Astrocyte (in vitro differentiated cells and primary cell): ENCODE results near the gene FHIT. TPM values are rescaled to one million over a fixed set of nuclear protein-coding genes. Genes with fewer than 3 reads are reported as not detected.

Experiments used
- DNase-seq: peaks from one replicate; pipeline ENCODE4 v3.0.0-alpha.2; 2010; ENCODE audit warnings: low read depth
- FAIRE-seq: peaks from 2 replicates; lab custom pipeline; 2011; peaks lifted over from hg19 to GRCh38; lab: Jason Lieb, UNC
- H2AFZ ChIP-seq: 2 replicates; pipeline ENCODE4 v1.6.0; 2012; ENCODE audit warnings: low read depth, low read length, inconsistent platforms
- H3K27ac ChIP-seq: 2 replicates; pipeline ENCODE4 v1.5.1; 2011; ENCODE audit warnings: low read depth, low read length, inconsistent platforms
- H3K27me3 ChIP-seq: 2 replicates; pipeline ENCODE4 v1.6.0; 2011; ENCODE audit warnings: low read length, inconsistent platforms; ENCODE audit not compliant: insufficient read depth
- H3K36me3 ChIP-seq: 2 replicates; pipeline ENCODE4 v1.5.1; 2011; ENCODE audit warnings: low read length, inconsistent platforms; ENCODE audit not compliant: insufficient read depth
- H3K4me1 ChIP-seq: 2 replicates; pipeline ENCODE4 v1.5.1; 2011; ENCODE audit warnings: low read length, inconsistent platforms; ENCODE audit not compliant: insufficient read depth
- H3K4me2 ChIP-seq: 2 replicates; pipeline ENCODE4 v1.6.0; 2012; ENCODE audit warnings: low read length, inconsistent platforms
- H3K4me3 ChIP-seq: 2 replicates; pipeline ENCODE4 v1.5.1; 2011; ENCODE audit warnings: low read depth, mild to moderate bottlenecking, low read length, inconsistent platforms; ENCODE audit not compliant: insufficient read depth
- H3K79me2 ChIP-seq: 2 replicates; pipeline ENCODE4 v1.6.0; 2012; ENCODE audit warnings: mild to moderate bottlenecking, low read length, inconsistent platforms; ENCODE audit not compliant: insufficient read depth
- H3K9ac ChIP-seq: 2 replicates; pipeline ENCODE4 v1.6.0; 2012; ENCODE audit warnings: mild to moderate bottlenecking, low read length, inconsistent platforms
- H3K9me3 ChIP-seq: 2 replicates; pipeline ENCODE4 v1.5.1; 2012; ENCODE audit warnings: low read depth, mild to moderate bottlenecking, low read length, inconsistent platforms; ENCODE audit not compliant: insufficient read depth
- H4K20me1 ChIP-seq: 2 replicates; pipeline ENCODE4 v1.6.0; 2012; ENCODE audit warnings: low read length, inconsistent platforms; ENCODE audit not compliant: insufficient read depth
- H3K27ac Mint-ChIP-seq: one replicate; pipeline ENCODE4 v1.8.0; 2021; ENCODE audit warnings: mild to moderate bottlenecking, mixed read lengths; ENCODE audit not compliant: unreplicated experiment
- H3K27me3 Mint-ChIP-seq: one replicate; pipeline ENCODE4 v1.8.0; 2021; ENCODE audit warnings: low read depth, mixed read lengths; ENCODE audit not compliant: unreplicated experiment
- H3K36me3 Mint-ChIP-seq: one replicate; pipeline ENCODE4 v1.8.0; 2021; ENCODE audit warnings: low read depth, mixed read lengths; ENCODE audit not compliant: unreplicated experiment
- H3K4me1 Mint-ChIP-seq: one replicate; pipeline ENCODE4 v1.8.0; 2021; ENCODE audit warnings: low read depth, mixed read lengths; ENCODE audit not compliant: unreplicated experiment
- H3K4me3 Mint-ChIP-seq: one replicate; pipeline ENCODE4 v1.8.0; 2021; ENCODE audit warnings: mild to moderate bottlenecking, moderate library complexity, mixed read lengths; ENCODE audit not compliant: unreplicated experiment
- H3K9me3 Mint-ChIP-seq: one replicate; pipeline ENCODE4 v1.8.0; 2021; ENCODE audit warnings: mild to moderate bottlenecking, mixed read lengths; ENCODE audit not compliant: unreplicated experiment
- CTCF ChIP-seq: IDR thresholded peaks from 2 replicates; pipeline ENCODE4 v1.5.1; 2011; ENCODE audit warnings: low read depth, mild to moderate bottlenecking, inconsistent platforms, low read length, moderate library complexity; ENCODE audit not compliant: insufficient read depth
- EZH2 ChIP-seq: IDR thresholded peaks from 2 replicates; pipeline ENCODE4 v1.6.1; 2012; ENCODE audit warnings: mild to moderate bottlenecking, low read length, inconsistent platforms; ENCODE audit not compliant: insufficient read depth
- total RNA-seq: library from RNA; stranded (reverse); gene quantifications from 2 replicates; pipeline ENCODE4 v1.2.1, GENCODE V29; 2021

The FHIT gene
- total RNA-seq, 1 donor from 2014 or later, result 6.7 TPM

- Histone ChIP-seq H2AFZ (no peak overlapping the region), H3K4me1 (no peaks in the 10 kb centered on the region), H3K27ac (no peak overlapping the region), H3K4me2 (no peak overlapping the region), H3K36me3 (no peaks in the 10 kb centered on the region), H3K79me2 (no peaks in the 10 kb centered on the region), H4K20me1 (no peaks in the 10 kb centered on the region), H3K27me3 (no peaks in the 10 kb centered on the region), H3K9ac (no peak overlapping the region), H3K9me3 (no peaks in the 10 kb centered on the region), H3K4me3 (no peak overlapping the region)
- FAIRE-seq, result no peak
- H3K4me3 Mint-ChIP-seq, result no peak overlapping the region
- DNase-seq, result peak; percentile 63
- peaks cover 4% of the 10 kb centered on the region for H3K4me1 Mint-ChIP-seq
- H3K27ac Mint-ChIP-seq, result no peak overlapping the region
- peaks cover 2% of the 10 kb centered on the region for H3K9me3 Mint-ChIP-seq
- H3K36me3 Mint-ChIP-seq, result no peaks in the 10 kb centered on the region
- no peaks in the 10 kb centered on the region for H3K27me3 Mint-ChIP-seq
- TF ChIP-seq CTCF, result no peak
- no peak for TF ChIP-seq EZH2
These were observed 981.9 kb downstream of the FHIT start for GRCh38 chr3:60269377-60269776.

DNA sequence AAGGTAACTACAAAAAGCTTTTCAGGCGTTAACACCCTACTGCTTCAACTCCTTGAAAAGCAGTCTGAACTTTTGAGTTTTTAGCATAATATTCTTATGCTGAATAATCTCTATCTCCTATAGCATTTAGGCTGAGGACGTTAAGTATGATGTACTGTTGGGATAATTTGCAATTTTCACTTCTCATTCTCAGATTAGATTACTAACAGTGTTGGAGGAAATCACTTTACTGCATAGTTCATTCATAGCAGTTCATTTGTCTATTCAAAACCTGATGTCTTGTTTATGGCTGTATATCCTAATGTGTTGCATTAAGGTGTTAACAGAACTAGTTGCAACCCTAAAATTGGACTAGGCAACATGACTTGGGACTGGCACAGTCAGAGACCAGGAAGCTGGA, 983.1 kb downstream of the FHIT start:
- no peak for TF ChIP-seq EZH2
- TF ChIP-seq CTCF, result no peak
- Histone ChIP-seq H2AFZ (no peak overlapping the region), H3K79me2 (no peaks in the 10 kb centered on the region), H3K4me1 (no peaks in the 10 kb centered on the region), H3K4me2 (no peak overlapping the region), H3K4me3 (no peak overlapping the region), H3K36me3 (no peaks in the 10 kb centered on the region), H3K27me3 (no peaks in the 10 kb centered on the region), H3K9ac (no peak overlapping the region), H4K20me1 (no peaks in the 10 kb centered on the region), H3K27ac (no peak overlapping the region), H3K9me3 (no peaks in the 10 kb centered on the region)
- FAIRE-seq, result no peak
- DNase-seq, result no peak
- Mint-ChIP-seq H3K36me3 (no peaks in the 10 kb centered on the region), H3K4me3 (no peak overlapping the region), H3K9me3 (no peaks in the 10 kb centered on the region), H3K4me1 (peaks cover 4% of the 10 kb centered on the region), H3K27me3 (no peaks in the 10 kb centered on the region), H3K27ac (no peak overlapping the region)

- DNase-seq (no peak), FAIRE-seq (no peak)
- H3K36me3 ChIP-seq, result no peaks in the 10 kb centered on the region
- H3K27me3 Mint-ChIP-seq, result no peaks in the 10 kb centered on the region
- no peaks in the 10 kb centered on the region for H3K4me1 ChIP-seq
- no peak overlapping the region for H3K27ac Mint-ChIP-seq
- H3K36me3 Mint-ChIP-seq, result no peaks in the 10 kb centered on the region
- H2AFZ ChIP-seq, result no peak overlapping the region
- no peaks in the 10 kb centered on the region for H3K9me3 Mint-ChIP-seq
- no peak overlapping the region for H3K4me3 Mint-ChIP-seq
- no peak overlapping the region for H3K9ac ChIP-seq
- no peaks in the 10 kb centered on the region for H3K79me2 ChIP-seq
- no peak overlapping the region for H3K27ac ChIP-seq
- H3K9me3 ChIP-seq, result no peaks in the 10 kb centered on the region
- H4K20me1 ChIP-seq, result no peaks in the 10 kb centered on the region
- TF ChIP-seq CTCF (no peak), EZH2 (no peak)
- peaks cover 4% of the 10 kb centered on the region for H3K4me1 Mint-ChIP-seq
- H3K27me3 ChIP-seq, result no peaks in the 10 kb centered on the region
- no peak overlapping the region for H3K4me2 ChIP-seq
- H3K4me3 ChIP-seq, result no peak overlapping the region
These were observed 984.8 kb downstream of the FHIT start for GRCh38 chr3:60266444-60266843.
